H1 (cell line): ENCODE measurements around the gene ADCY7. TPM values are rescaled to one million over a fixed set of nuclear protein-coding genes. Genes with fewer than 3 reads are reported as not detected.

Source experiments
- CTCF ChIA-PET: fragments of 300-600 bp; sonication (Branson Sonifier 250); formaldehyde crosslinking; loops from one replicate; lab custom pipeline; 2021; ENCODE audit not compliant: partially characterized antibody; lab: Charles Lee
- POLR2A ChIA-PET: fragments of 300-600 bp; sonication (Branson Sonifier 250); formaldehyde crosslinking; loops from one replicate; lab custom pipeline; 2021; ENCODE audit warnings: inconsistent platforms; ENCODE audit not compliant: partially characterized antibody; lab: Charles Lee
- DNase-seq, 2 experiments: peaks; one replicate each; pipeline versions ENCODE4 v3.0.0 to v3.0.0-alpha.2; 2010 to 2022; ENCODE audit warnings: low spot score in 2 of 2, low read depth in 1 of 2, mixed read lengths in 1 of 2
- FAIRE-seq: peaks from 2 replicates; lab custom pipeline; 2011; peaks lifted over from hg19 to GRCh38; lab: Jason Lieb, UNC
- H2AFZ ChIP-seq: 2 replicates; pipeline ENCODE4 v1.8.1; 2012; ENCODE audit warnings: low read length, inconsistent platforms
- H2AK5ac ChIP-seq: 2 replicates; pipeline ENCODE4 v1.6.1; 2013; ENCODE audit warnings: low read depth, low read length
- H2BK120ac ChIP-seq: replicated peaks from 2 replicates; pipeline ENCODE3; 2013; ENCODE audit warnings: low read depth, low read length, inconsistent platforms
- H2BK12ac ChIP-seq: 2 replicates; pipeline ENCODE4 v1.6.1; 2013; ENCODE audit warnings: low read depth, low read length
- H2BK15ac ChIP-seq: 2 replicates; pipeline ENCODE4 v1.6.1; 2013; ENCODE audit warnings: low read length
- H2BK20ac ChIP-seq: 2 replicates; pipeline ENCODE4 v1.6.1; 2013; ENCODE audit warnings: low read length
- H2BK5ac ChIP-seq: 2 replicates; pipeline ENCODE4 v1.6.1; 2013; ENCODE audit warnings: low read depth, low read length
- H3K14ac ChIP-seq: 2 replicates; pipeline ENCODE4 v1.6.1; 2013; ENCODE audit warnings: inconsistent platforms; ENCODE audit not compliant: insufficient read length
- H3K18ac ChIP-seq: 2 replicates; pipeline ENCODE4 v1.6.1; 2013; ENCODE audit warnings: low read length; ENCODE audit errors: extremely low read depth
- H3K23ac ChIP-seq: 2 replicates; pipeline ENCODE4 v1.6.1; 2013; ENCODE audit warnings: inconsistent platforms; ENCODE audit not compliant: insufficient read length
- H3K23me2 ChIP-seq: 2 replicates; pipeline ENCODE4 v1.6.1; 2013; ENCODE audit warnings: low read depth, low read length
- H3K27ac ChIP-seq: 2 replicates; pipeline ENCODE4 v1.6.1; 2011; ENCODE audit warnings: low read depth, low read length, inconsistent platforms
- H3K27me3 ChIP-seq, 4 experiments: replicated peaks in 1 of 4; 1 replicate in 1 of 4; 2 replicates in 3 of 4; pipeline versions ENCODE4 v1.6.1 to v1.8.1; 2011 to 2013; ENCODE audit warnings: low read length in 3 of 4, mild to moderate bottlenecking in 3 of 4, inconsistent platforms in 2 of 4, mixed read lengths in 2 of 4, moderate library complexity in 1 of 4; ENCODE audit not compliant: control insufficient read depth in 3 of 4, insufficient read depth in 3 of 4; ENCODE audit errors: extremely low read depth in 1 of 4
- H3K36me3 ChIP-seq, 4 experiments: 2 replicates each; pipeline versions ENCODE4 v1.6.1 to v1.8.1; 2011 to 2013; ENCODE audit warnings: mild to moderate bottlenecking in 4 of 4, low read length in 3 of 4, moderate library complexity in 2 of 4, control low read depth in 1 of 4, inconsistent platforms in 1 of 4; ENCODE audit not compliant: insufficient read depth in 4 of 4, control insufficient read depth in 2 of 4
- H3K4ac ChIP-seq: replicated peaks from 2 replicates; pipeline ENCODE3; 2013; ENCODE audit warnings: low read length, low read depth, mixed read lengths, inconsistent platforms; ENCODE audit not compliant: insufficient read length
- H3K4me1 ChIP-seq, 4 experiments: replicated peaks in 1 of 4; 1 replicate in 1 of 4; 2 replicates in 3 of 4; pipeline versions ENCODE4 v1.6.1 to v1.8.1; 2011 to 2013; ENCODE audit warnings: low read length in 3 of 4, inconsistent platforms in 2 of 4, mixed read lengths in 1 of 4; ENCODE audit not compliant: insufficient read depth in 4 of 4, control insufficient read depth in 3 of 4
- H3K4me2 ChIP-seq, 2 experiments: 2 replicates each; pipeline versions ENCODE4 v1.6.1 to v1.8.1; 2011 to 2013; ENCODE audit warnings: low read depth in 2 of 2, low read length in 2 of 2, control low read depth in 1 of 2, inconsistent platforms in 1 of 2, mild to moderate bottlenecking in 1 of 2; ENCODE audit not compliant: insufficient read depth in 1 of 2
- H3K4me3 ChIP-seq, 4 experiments: fragments of 200-600, 300-600 bp in 1 of 4; sonication (generic), shearing (Covaris generic), sonication (Bioruptor Twin) in 1 of 4; 2 replicates each; pipeline versions ENCODE4 v1.5.1 to v1.8.1; 2011 to 2016; ENCODE audit warnings: low read length in 4 of 4, low read depth in 3 of 4, control low read depth in 2 of 4, inconsistent platforms in 2 of 4, mild to moderate bottlenecking in 2 of 4, mixed read lengths in 1 of 4, moderate library complexity in 1 of 4; ENCODE audit not compliant: insufficient read depth in 2 of 4; ENCODE audit errors: extremely low read depth in 1 of 4
- H3K56ac ChIP-seq: replicated peaks from 2 replicates; pipeline ENCODE3; 2013; ENCODE audit warnings: low read depth, mild to moderate bottlenecking, mixed read lengths, low read length, inconsistent platforms; ENCODE audit not compliant: insufficient read length
- H3K79me1 ChIP-seq: 2 replicates; pipeline ENCODE4 v1.6.1; 2013; ENCODE audit warnings: low read depth, low read length, control low read depth
- H3K79me2 ChIP-seq, 2 experiments: 2 replicates each; pipeline versions ENCODE4 v1.6.1 to v1.8.1; 2012 to 2013; ENCODE audit warnings: low read length in 2 of 2, mild to moderate bottlenecking in 2 of 2, inconsistent platforms in 1 of 2; ENCODE audit not compliant: insufficient read depth in 2 of 2, control insufficient read depth in 1 of 2
- H3K9ac ChIP-seq, 4 experiments: replicated peaks in 1 of 4; 1 replicate in 1 of 4; 2 replicates in 3 of 4; pipeline versions ENCODE4 v1.6.1 to v1.8.1; 2011 to 2013; ENCODE audit warnings: low read depth in 3 of 4, low read length in 3 of 4, control low read depth in 2 of 4, mild to moderate bottlenecking in 2 of 4, moderate library complexity in 2 of 4, inconsistent platforms in 1 of 4; ENCODE audit errors: extremely low read depth in 1 of 4
- H3K9me3 ChIP-seq, 2 experiments: 2 replicates each; pipeline versions ENCODE4 v1.6.1 to v1.8.1; 2012 to 2013; ENCODE audit warnings: mild to moderate bottlenecking in 2 of 2, moderate library complexity in 2 of 2, control low read depth in 1 of 2, inconsistent platforms in 1 of 2, low read depth in 1 of 2, low read length in 1 of 2, mixed read lengths in 1 of 2; ENCODE audit not compliant: insufficient read depth in 2 of 2
- H4K20me1 ChIP-seq, 2 experiments: replicated peaks in 1 of 2; 2 replicates each; pipeline versions ENCODE3 to v1.8.1; 2011 to 2013; ENCODE audit warnings: inconsistent platforms in 2 of 2, low read length in 2 of 2, mild to moderate bottlenecking in 1 of 2; ENCODE audit not compliant: insufficient read depth in 2 of 2, control insufficient read depth in 1 of 2
- H4K5ac ChIP-seq: 2 replicates; pipeline ENCODE4 v1.6.1; 2013; ENCODE audit warnings: low read length, low read depth, mixed read lengths, inconsistent platforms; ENCODE audit not compliant: insufficient read length
- H4K8ac ChIP-seq: 2 replicates; pipeline ENCODE4 v1.8.0; 2013; ENCODE audit warnings: mild to moderate bottlenecking, moderate library complexity, low read length, inconsistent platforms; ENCODE audit not compliant: insufficient read depth; ENCODE audit errors: extremely low read depth
- H4K91ac ChIP-seq: replicated peaks from 2 replicates; pipeline ENCODE3; 2013; ENCODE audit warnings: low read length, mixed read lengths, inconsistent platforms; ENCODE audit not compliant: insufficient read length
- NRF1 ChIP-seq: IDR thresholded peaks from 2 replicates; pipeline ENCODE4 v1.6.1; 2011; ENCODE audit warnings: mild to moderate bottlenecking, low read depth, low read length, improper control_type of control experiment
- WGBS, 2 experiments: shearing (Covaris generic) in 1 of 2; methylation state at CpG; one replicate each; pipeline versions ENCODE4 v1.1.6 to v1.1.7; 2013 to 2015; ENCODE audit warnings: low lambda C conversion rate in 2 of 2, mixed read lengths in 2 of 2, inconsistent platforms in 1 of 2, low coverage in 1 of 2, missing lambda C conversion rate in 1 of 2; ENCODE audit not compliant: insufficient replicate concordance in 2 of 2, insufficient coverage in 1 of 2, insufficient read length in 1 of 2; ENCODE audit errors: extremely low coverage in 1 of 2, missing lambda C conversion rate in 1 of 2; 5-methylcytosine and 5-hydroxymethylcytosine counted together
- polyA plus RNA-seq, 7 experiments: library from polyadenylated mRNA; depleted of rRNA in 3 of 7; stranded (reverse) in 5 of 7; unstranded in 2 of 7; fragments of >200 nt in 5 of 7; fragments of 200-250 nt in 2 of 7; gene quantifications; 1 replicate in 5 of 7; 2 replicates in 1 of 7; 4 replicates in 1 of 7; pipeline versions ENCODE4 v1.2.1 to v1.2.3, GENCODE V29; 2011 to 2013; ENCODE audit warnings: missing spikeins in 2 of 7, mixed read lengths in 2 of 7
- total RNA-seq: library from RNA; stranded (reverse); fragmentation: NEBNext Ultra II Directional; extraction: Animal tissue kit (Norgen Biotek cat#: 25700); gene quantifications from 2 replicates; pipeline ENCODE4 v1.2.1, GENCODE V29; 2021

Gene ADCY7
- total and polyA plus RNA-seq, 2 of the 8 experiments (the other 6 are each of a cell fraction or from before 2014, with no cell fraction given), result 2.4 to 5.1 TPM

DNA sequence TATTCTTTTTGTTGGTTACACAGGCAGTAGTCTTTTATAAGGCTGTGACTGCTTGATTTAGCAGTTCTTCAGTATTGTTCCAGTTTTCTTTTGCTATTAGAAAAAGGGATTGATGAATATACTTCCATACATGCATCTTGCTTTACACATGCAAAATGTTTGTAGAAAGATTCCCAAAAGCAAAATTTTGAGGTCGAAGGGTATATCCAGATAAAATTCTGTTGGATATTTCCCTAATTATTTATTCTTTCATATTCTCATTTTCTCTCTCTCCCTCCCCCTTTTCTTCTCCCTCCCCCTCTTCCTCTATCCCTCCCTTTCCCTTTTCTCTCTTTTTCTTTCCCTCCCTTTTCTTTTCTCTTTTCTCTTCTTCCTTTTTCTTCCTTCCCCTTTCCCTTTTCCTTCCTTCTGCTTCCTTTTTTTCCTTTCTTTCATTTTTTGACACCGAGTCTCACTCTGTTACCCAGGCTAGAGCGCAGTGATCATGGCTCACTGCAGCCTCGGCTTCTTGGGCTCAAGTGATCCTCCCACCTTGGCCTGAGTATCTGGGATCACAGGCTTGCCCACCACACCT, 46.9 kb upstream of the ADCY7 start:
- Histone ChIP-seq H3K4ac (no peak overlapping the region), H4K5ac (no peak overlapping the region), H3K14ac (no peak overlapping the region), H3K4me1 (no peaks in the 10 kb centered on the region), H3K4me2 (no peak overlapping the region), H3K27ac (no peak overlapping the region), H3K9ac (no peak overlapping the region), H3K36me3 (peaks cover 0 to 20% (median 10%) of the 10 kb centered on the region in 4 experiments; a peak in 6 of 8 replicates), H4K8ac (no peak overlapping the region), H3K79me2 (no peaks in the 10 kb centered on the region), H3K9me3 (no peaks in the 10 kb centered on the region), H2BK12ac (no peak overlapping the region), H3K27me3 (no peaks in the 10 kb centered on the region), H3K23me2 (no peaks in the 10 kb centered on the region), H2BK120ac (no peak overlapping the region), H2AK5ac (no peak overlapping the region), H4K91ac (no peak overlapping the region), H2BK15ac (no peak overlapping the region), H2BK5ac (no peak overlapping the region), H3K23ac (no peak overlapping the region), H2BK20ac (no peak overlapping the region), H4K20me1 (no peaks in the 10 kb centered on the region), H3K56ac (no peak overlapping the region), H3K4me3 (no peak overlapping the region), H3K79me1 (no peaks in the 10 kb centered on the region; the same call in 1 of the 2 replicates), H3K18ac (no peak overlapping the region), H2AFZ (no peak overlapping the region)
- WGBS, 2 experiments, result 99% methylated on average over 4 of the region's 4 CpGs; no CpG with 5 or more reads in 1 of the 2 experiments
- FAIRE-seq (no peak), DNase-seq (no peak)
- ChIA-PET CTCF (interaction anchor here (0.7 kb wide), 1 partner anchor 62 kb away, joined by 3 read pairs; no protein-coding TSS in a partner anchor), POLR2A (no interaction called here)
- TF ChIP-seq NRF1, result no peak
